MV-4-11 (cell line): ENCODE measurements around the gene PARVG.
"Not testable (repeated sequence)": the region's sequence is repeated elsewhere in the genome, so short reads cannot be mapped to it uniquely, and the experiment has no call there.

Source experiments
- DNase-seq: peaks from one replicate; lab custom pipeline; 2025; lab: John Stamatoyannopoulos, UW

PARVG gene

GRCh38 chr22:44211946-44212930 is 31.5 kb downstream of the PARVG start:
- DNase-seq, result no peak

GRCh38 chr22:44212936-44213335 is 32.2 kb downstream of the PARVG start:
- DNase-seq, result no peak

DNA sequence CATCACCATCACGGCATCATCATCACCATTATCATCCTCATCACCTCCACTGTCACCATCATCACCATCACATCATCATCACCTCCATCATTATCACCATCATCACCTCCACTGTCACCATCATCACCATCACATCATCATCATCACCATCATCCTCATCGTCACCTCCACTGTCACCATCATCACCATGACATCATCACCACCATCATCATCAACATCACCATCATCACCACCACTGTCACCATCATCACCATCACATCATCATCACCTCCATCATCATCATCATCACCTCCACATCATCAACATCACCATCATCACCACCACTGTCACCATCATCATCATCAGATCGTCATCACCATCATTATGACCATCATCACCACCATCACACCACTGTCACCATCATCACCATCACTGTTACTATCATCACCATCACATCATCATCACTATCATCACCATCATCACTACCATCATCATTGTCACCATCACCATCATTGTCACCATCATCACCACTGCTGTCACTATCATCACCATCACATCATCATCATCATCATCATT is 32.8 kb downstream of the PARVG start:
- no peak for DNase-seq

- no peak for DNase-seq
Observed at GRCh38 chr22:44214187-44214586, 33.5 kb downstream of the PARVG start.

DNA sequence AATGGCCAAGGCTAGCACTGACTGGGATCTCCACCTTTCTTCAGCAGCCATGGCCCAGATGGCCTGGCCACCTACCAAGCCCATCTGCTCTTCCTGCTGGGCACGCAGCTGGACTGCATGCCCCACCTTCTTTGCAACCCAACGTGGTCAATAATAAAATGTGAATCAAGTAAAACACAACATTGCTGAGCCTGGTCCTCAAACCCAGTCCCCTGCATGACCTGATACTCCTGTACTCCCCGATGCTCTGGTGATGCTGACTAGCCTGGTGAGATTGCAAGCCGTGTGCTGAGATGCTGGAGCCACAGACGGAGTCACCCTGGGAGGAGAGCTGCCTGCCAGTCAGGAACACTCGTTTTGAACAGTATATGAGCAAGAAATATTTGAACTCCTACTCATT is 34.0 kb downstream of the PARVG start:
- DNase-seq, result no peak

GRCh38 chr22:44215287-44215686 is 34.6 kb downstream of the PARVG start:
- no peak for DNase-seq

DNA sequence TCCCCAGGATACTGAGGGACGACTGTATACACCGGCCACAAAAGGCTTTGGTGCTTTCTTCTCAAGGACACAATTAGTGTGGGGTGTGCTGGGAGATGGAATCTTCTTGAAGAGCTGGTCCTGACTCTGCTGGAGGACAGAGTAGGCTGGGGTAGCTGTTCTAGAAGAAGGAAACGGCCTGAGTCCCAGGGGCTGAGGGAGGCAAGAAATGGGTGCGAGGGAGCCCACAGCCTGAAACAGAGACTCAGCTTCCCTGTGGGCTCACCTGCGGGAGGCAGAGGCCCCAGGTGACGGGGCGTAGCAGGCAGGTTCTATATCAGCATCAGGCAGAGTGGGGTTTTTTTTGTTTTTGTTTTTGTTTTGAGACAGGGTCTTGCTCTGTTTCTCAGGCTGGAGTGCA is 36.6 kb downstream of the PARVG start:
- DNase-seq, result no peak

DNA sequence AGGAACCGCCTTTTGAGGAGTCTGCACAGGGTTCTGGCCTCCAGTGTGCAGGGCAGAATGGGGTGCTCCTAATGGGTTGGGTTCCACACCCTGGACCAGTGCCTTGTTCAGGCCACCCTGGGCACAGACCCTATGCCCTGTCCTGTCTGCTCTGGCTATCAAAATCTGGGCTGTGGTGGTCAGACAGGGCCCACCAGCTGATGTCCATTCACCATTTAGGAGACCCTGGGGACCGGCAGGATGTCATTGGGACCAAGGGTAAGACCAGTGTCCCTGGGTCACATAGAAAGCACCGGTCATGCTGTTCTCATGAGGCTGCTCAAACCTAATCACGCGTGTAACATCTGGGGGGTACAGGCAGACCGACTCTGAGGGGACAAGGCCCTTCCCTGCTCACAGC is 37.3 kb downstream of the PARVG start:
- DNase-seq, result no peak

GRCh38 chr22:44219101-44219870 is 38.6 kb downstream of the PARVG start:
- no peak for DNase-seq

DNA sequence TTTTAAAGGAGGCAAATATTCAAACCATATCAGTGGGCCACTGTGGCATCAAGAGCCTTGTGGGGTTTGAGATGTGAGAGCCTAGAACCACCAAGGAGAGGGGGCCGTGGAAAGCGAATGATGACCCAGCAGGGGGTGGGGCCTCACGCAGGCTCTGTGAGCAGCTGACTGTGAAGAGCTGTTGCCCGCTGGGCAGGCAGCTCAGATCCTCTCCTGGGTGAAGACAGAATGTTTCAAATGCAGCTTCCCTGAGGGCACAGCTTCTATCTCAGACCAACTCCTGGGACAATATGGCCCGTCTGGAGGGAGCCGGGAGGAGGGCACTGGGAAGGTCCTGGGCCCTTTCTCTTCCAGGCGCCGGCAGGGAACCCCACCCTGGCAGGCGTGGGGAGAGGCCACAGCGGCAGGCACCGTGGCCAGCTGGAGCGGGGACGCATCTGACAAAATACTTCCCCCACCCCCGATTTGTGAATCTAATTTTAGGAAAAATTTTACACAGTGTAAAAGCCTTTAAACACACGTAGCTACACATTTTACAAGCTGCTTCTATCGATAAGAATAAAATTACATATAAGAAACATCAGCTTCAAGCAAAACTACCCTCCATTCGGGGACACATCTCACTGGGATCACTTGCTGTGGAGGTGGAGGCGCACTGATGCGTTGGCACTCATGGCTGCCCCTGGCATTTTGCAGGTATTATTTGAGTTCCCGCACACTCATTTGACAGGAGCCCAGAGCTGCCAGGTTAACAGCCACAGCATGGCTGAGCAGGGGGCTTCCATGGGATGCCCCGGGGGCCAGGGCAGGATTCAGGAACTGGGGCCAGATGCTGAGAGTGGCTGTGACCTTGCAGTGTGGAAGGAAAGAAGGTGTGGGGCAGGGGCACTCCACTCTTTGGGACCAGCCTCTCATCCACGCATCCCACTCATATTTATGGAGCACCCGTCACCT is 40.3 kb downstream of the PARVG start:
- no peak for DNase-seq

DNA sequence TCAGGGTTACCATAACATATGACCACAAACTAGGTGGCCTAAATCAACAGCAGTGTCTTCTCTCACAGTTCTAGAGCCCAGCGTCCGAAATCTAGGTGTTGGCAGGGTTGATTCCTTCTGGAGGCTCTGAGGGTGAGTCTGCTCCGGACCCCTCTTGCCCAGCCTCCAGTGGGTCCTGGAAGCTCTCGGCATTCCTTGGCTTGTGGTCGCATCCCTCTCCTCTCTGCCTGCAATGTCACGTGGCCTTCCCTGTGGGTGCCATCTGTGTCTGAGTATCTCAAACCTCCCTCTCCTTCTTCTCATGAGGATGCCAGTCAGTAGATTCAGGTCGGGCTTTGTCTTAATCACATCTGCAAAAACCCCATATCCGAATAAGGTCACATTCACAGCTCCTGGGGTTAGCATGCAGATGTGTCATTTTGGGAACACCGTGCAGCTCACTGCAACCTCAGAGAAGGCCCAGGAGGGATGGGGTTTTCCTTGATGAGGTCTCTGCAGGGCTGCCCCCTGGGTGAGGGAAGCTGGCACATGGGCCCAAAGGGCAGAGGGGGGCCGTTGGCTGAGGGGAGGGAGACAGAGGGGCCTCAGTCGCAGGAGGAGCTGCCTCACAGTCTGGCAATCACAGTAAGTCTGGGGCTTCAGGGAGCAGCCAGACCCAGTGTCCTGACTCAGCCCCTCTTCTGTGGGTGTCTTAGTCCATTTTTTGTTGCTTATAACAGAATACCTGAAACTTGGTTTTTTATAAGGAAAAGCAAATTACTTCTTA is 41.2 kb downstream of the PARVG start:
- DNase-seq, result no peak

DNA sequence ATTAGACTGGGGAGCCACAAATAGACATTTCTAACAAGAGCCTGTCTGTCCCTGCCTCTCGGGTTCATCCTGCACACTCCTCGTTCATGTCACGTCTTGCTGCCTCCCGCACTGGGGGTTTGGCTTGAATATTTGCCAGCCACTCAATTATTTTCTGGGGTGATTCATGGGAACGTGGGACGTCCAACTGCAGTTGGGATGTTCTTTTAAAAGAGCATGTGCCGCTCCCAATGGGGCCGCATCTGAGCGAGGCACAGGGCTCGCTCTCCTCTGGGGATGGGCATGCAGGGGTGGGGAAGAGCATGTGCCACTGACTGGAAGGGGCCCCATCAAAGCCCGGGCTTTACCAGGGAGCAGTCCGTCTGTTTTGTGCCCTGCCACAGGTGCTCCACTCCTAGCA is 43.4 kb downstream of the PARVG start:
- DNase-seq, result no peak

- no peak for DNase-seq
Observed at GRCh38 chr22:44225091-44225689, 44.5 kb downstream of the PARVG start.

DNA sequence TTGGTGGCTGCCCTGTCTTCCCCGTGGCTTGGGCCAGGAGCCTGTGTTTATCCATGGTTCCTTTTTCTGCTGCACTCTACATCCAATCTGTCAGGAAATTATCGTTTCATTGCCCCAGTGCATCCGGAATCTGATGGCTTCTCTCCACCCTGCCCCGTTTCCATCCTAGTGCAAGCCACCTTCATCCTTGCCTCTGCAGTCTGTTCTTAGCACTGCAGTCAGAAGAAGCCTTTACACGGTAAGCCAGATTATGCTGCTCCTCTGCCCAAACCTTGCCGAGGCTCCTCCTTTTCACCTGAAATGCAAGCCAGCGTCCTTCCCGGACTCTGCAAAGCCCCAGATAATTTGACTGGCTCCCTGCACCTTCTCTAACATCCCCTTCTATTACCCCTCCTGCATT is 45.1 kb downstream of the PARVG start:
- DNase-seq, result no peak

DNA sequence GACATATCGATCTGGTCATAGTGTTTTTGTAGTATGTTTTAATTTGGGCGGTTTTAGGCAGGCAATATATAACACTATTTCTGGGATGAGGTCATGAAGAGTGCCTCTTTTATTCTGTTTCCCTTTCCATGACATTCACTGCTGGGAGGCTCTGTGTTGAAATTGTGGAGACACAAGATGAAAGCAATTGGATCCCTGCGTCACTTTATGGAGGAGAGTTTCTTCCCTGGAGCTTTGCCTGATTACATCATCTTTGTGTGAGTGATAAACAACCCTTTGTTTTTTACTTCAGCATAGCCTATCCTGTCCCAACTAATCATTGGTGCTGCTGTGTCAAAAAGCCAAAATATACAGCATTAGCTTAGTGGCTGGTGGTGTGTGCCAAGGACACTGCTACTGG is 48.6 kb downstream of the PARVG start:
- no peak for DNase-seq

GRCh38 chr22:44229809-44230208 is 49.1 kb downstream of the PARVG start:
- no peak for DNase-seq

DNA sequence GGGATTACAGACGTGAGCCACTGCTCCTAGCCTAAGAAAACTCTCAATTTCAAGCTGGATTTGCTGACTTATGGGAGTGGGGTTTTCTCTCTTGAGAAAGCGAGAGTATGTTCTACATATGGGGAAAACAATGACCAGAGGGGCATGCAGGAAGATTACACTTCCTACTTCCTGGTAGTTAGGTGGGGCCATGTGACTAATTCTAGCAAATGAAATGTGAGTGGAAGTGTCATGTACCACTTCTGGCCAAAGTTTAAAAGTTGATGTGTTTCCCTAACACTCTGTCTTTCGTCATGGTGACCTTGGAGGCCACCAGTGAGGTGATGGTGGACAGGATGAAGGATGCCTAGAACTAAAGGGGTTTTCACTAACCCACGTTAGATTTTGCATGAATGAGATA is 50.5 kb downstream of the PARVG start:
- no peak for DNase-seq

- DNase-seq, result not testable (repeated sequence)
Observed at GRCh38 chr22:44234372-44234771, 53.6 kb downstream of the PARVG start.

- DNase-seq, result no peak
Observed at GRCh38 chr22:44237290-44237689, 56.6 kb downstream of the PARVG start.

- DNase-seq, result not testable (repeated sequence)
Observed at GRCh38 chr22:44241121-44241520, 60.4 kb downstream of the PARVG start.
